IMR-90 (cell line): ENCODE measurements around the gene ZDHHC19.

Source experiments
- CTCF ChIP-seq: conservative IDR thresholded peaks from 2 replicates; pipeline ENCODE4 v1.5.1; 2012; ENCODE audit warnings: mild to moderate bottlenecking, low read depth, low read length, improper control_type of control experiment
- POLR2A ChIP-seq: IDR thresholded peaks from 2 replicates; pipeline ENCODE4 v1.6.1; 2012; ENCODE audit warnings: mild to moderate bottlenecking, low read depth, low read length
- RFX5 ChIP-seq: IDR thresholded peaks from 2 replicates; pipeline ENCODE4 v1.8.0; 2012; ENCODE audit warnings: low read depth, mild to moderate bottlenecking, low read length, moderate library complexity

DNA sequence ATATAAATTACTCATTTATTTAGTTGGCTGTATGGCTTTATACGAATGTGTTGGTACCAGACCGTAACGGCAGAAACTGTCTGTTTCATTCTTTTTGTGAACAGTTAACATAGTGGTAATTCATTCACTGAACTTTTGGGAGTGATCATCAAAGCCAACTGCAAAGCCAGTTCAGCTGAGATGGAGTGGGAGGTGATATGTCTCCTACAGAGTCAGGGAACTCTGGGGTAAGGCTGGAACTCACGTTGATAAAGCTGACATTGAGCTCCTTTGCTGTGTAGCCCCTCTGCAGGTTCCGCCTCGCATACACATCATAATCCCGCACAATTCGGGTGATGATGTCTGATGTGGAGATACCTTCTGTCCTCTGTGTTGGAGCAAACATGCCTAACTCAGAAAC lies 30.5 kb upstream of the ZDHHC19 start:
- TF ChIP-seq CTCF: no peak
- TF ChIP-seq POLR2A: no peak
- no peak for TF ChIP-seq RFX5
